Mesenchymal stem cell (in vitro differentiated cells and primary cell): ENCODE results near the gene ATP8B3.

Experiments
- DNase-seq: peaks from one replicate; pipeline ENCODE4 v3.0.0-alpha.2; 2013
- H2AFZ ChIP-seq: one replicate; pipeline ENCODE4 v1.6.1; 2013; ENCODE audit warnings: low read depth, mild to moderate bottlenecking, control low read depth, inconsistent platforms, low read length, moderate library complexity
- H2AK5ac ChIP-seq: 2 replicates; pipeline ENCODE4 v1.6.1; 2013; ENCODE audit warnings: low read length, moderate library complexity, mild to moderate bottlenecking, inconsistent platforms; ENCODE audit not compliant: severe bottlenecking
- H2BK120ac ChIP-seq: one replicate; pipeline ENCODE4 v1.6.1; 2013; ENCODE audit warnings: low read depth, mild to moderate bottlenecking, inconsistent platforms, low read length, moderate library complexity
- H2BK12ac ChIP-seq, 2 experiments: one replicate each; pipeline ENCODE4 v1.6.1; 2013; ENCODE audit warnings: inconsistent platforms in 2 of 2, low read length in 2 of 2, mild to moderate bottlenecking in 2 of 2, moderate library complexity in 2 of 2, control low read depth in 1 of 2
- H2BK15ac ChIP-seq: one replicate; pipeline ENCODE4 v1.6.1; 2013; ENCODE audit warnings: mild to moderate bottlenecking, low read depth, inconsistent platforms; ENCODE audit not compliant: poor library complexity, severe bottlenecking
- H2BK5ac ChIP-seq: 2 replicates; pipeline ENCODE4 v1.6.1; 2013; ENCODE audit warnings: low read depth, mild to moderate bottlenecking, low read length, control low read depth, inconsistent platforms; ENCODE audit not compliant: poor library complexity, severe bottlenecking
- H3K14ac ChIP-seq, 2 experiments: one replicate each; pipeline ENCODE4 v1.6.1; 2013; ENCODE audit warnings: inconsistent platforms in 2 of 2, low read length in 2 of 2, control low read depth in 1 of 2, mild to moderate bottlenecking in 1 of 2, moderate library complexity in 1 of 2
- H3K18ac ChIP-seq, 2 experiments: one replicate each; pipeline ENCODE4 v1.6.1; 2013; ENCODE audit warnings: inconsistent platforms in 2 of 2, low read length in 2 of 2, control low read depth in 1 of 2, low read depth in 1 of 2, mild to moderate bottlenecking in 1 of 2
- H3K23ac ChIP-seq, 2 experiments: one replicate each; pipeline ENCODE4 v1.6.1; 2013; ENCODE audit warnings: inconsistent platforms in 2 of 2, low read length in 2 of 2, mild to moderate bottlenecking in 2 of 2, moderate library complexity in 2 of 2, control low read depth in 1 of 2
- H3K27ac ChIP-seq: 2 replicates; pipeline ENCODE4 v1.5.1; 2013; ENCODE audit warnings: mild to moderate bottlenecking, moderate library complexity, low read length, control low read depth, inconsistent platforms; ENCODE audit not compliant: poor library complexity, severe bottlenecking
- H3K27me3 ChIP-seq, 2 experiments: 2 replicates each; pipeline versions ENCODE4 v1.6.1 to v1.7.0; 2013; ENCODE audit warnings: low read length in 2 of 2, mild to moderate bottlenecking in 2 of 2, moderate library complexity in 2 of 2, control low read depth in 1 of 2, inconsistent platforms in 1 of 2; ENCODE audit not compliant: control insufficient read depth in 1 of 2, insufficient read depth in 1 of 2
- H3K36me3 ChIP-seq, 2 experiments: 2 replicates each; pipeline versions ENCODE4 v1.6.1 to v1.7.0; 2013; ENCODE audit warnings: low read length in 2 of 2, control low read depth in 1 of 2, inconsistent platforms in 1 of 2, low read depth in 1 of 2, mild to moderate bottlenecking in 1 of 2; ENCODE audit not compliant: insufficient read depth in 2 of 2, control insufficient read depth in 1 of 2
- H3K4ac ChIP-seq, 2 experiments: one replicate each; pipeline ENCODE4 v1.6.1; 2013; ENCODE audit warnings: inconsistent platforms in 2 of 2, low read length in 2 of 2, mild to moderate bottlenecking in 2 of 2, moderate library complexity in 2 of 2, control low read depth in 1 of 2, low read depth in 1 of 2
- H3K4me1 ChIP-seq: 2 replicates; pipeline ENCODE4 v1.6.1; 2013; ENCODE audit warnings: low read depth, low read length, control low read depth; ENCODE audit not compliant: control insufficient read depth, insufficient read depth
- H3K4me2 ChIP-seq: 2 replicates; pipeline ENCODE4 v1.6.1; 2013; ENCODE audit warnings: low read length, mild to moderate bottlenecking, inconsistent platforms; ENCODE audit not compliant: poor library complexity, severe bottlenecking
- H3K4me3 ChIP-seq, 2 experiments: 2 replicates each; pipeline versions ENCODE4 v1.5.1 to v1.7.0; 2013; ENCODE audit warnings: low read length in 2 of 2, mild to moderate bottlenecking in 2 of 2, control low read depth in 1 of 2, low read depth in 1 of 2; ENCODE audit not compliant: insufficient read depth in 1 of 2
- H3K79me1 ChIP-seq: replicated peaks from 2 replicates; pipeline ENCODE4 v1.6.1; 2013; ENCODE audit warnings: mild to moderate bottlenecking, control low read depth, low read length, inconsistent platforms; ENCODE audit not compliant: poor library complexity, severe bottlenecking
- H3K9ac ChIP-seq: 2 replicates; pipeline ENCODE4 v1.7.0; 2013; ENCODE audit warnings: mild to moderate bottlenecking, low read length, moderate library complexity
- H3K9me3 ChIP-seq: 2 replicates; pipeline ENCODE4 v1.7.0; 2013; ENCODE audit warnings: mild to moderate bottlenecking, low read length; ENCODE audit not compliant: control insufficient read depth
- H4K8ac ChIP-seq: one replicate; pipeline ENCODE4 v1.6.1; 2013; ENCODE audit warnings: inconsistent platforms, mild to moderate bottlenecking, low read length, moderate library complexity
- H4K91ac ChIP-seq: one replicate; pipeline ENCODE4 v1.6.1; 2013; ENCODE audit warnings: mild to moderate bottlenecking, low read length, inconsistent platforms
- WGBS: methylation state at CpG from one replicate; pipeline ENCODE4 v1.1.7; 2013; ENCODE audit warnings: mixed read lengths; 5-methylcytosine and 5-hydroxymethylcytosine counted together

ATP8B3 gene

DNA sequence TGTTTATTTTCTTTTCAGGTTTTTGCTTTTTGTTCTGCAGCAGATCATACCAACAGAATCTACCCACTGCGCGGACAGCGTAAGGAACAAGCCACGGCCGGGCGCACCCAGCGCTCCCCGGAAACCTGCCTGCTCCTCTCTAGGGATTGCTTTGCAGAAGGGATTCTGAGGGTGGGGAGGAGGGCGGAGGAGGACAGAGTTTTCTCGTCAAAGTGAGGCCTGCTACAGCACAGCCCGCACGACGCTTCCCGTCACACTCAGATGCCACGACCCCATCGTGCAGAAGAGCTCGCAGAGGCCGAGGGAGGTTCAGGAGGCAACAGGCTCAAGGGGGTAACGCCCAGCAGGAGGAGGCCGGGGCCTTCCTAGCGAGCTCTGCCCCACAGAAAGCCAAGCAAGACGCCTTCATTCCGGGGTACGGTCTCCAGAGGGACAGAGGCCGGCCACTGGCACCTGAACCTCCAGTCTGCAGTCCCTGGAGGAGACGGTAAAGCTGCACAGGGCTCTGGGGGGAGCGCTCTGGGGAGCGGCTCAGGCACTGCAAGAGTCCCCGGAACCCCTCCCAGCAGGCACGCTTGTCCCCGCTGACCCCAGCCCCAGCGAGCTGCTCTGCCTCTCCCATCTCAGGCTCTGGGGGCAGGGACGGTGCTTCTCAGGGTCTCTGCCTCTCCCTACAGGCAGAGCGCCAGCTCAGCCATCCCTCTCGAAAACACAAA lies 29.3 kb upstream of the ATP8B3 start:
- Histone ChIP-seq H3K36me3 (peaks cover 0 to 50% of the 10 kb centered on the region in 2 experiments), H2BK15ac (no peak overlapping the region), H3K4ac (no peak overlapping the region), H3K4me2 (no peak overlapping the region), H3K79me1 (peaks cover 4% of the 10 kb centered on the region), H2BK5ac (no peak overlapping the region), H3K4me1 (peaks cover 32% of the 10 kb centered on the region), H3K9me3 (no peaks in the 10 kb centered on the region), H4K8ac (no peak overlapping the region), H3K9ac (peak overlapping the region; percentile 49), H3K27me3 (no peaks in the 10 kb centered on the region), H2AFZ (no peak overlapping the region), H2BK120ac (no peak overlapping the region), H3K14ac (no peak overlapping the region), H4K91ac (no peak overlapping the region), H3K27ac (no peak overlapping the region), H3K23ac (no peak overlapping the region), H3K18ac (no peak overlapping the region), H2AK5ac (no peak overlapping the region), H3K4me3 (no peak overlapping the region), H2BK12ac (no peak overlapping the region)
- no peak for DNase-seq
- 89% methylated on average over 35 of the region's 35 CpGs for WGBS

- Histone ChIP-seq H3K27me3 (no peaks in the 10 kb centered on the region), H2BK12ac (no peak overlapping the region), H3K9me3 (no peaks in the 10 kb centered on the region), H3K27ac (no peak overlapping the region), H2BK15ac (no peak overlapping the region), H3K4me2 (no peak overlapping the region), H2BK5ac (no peak overlapping the region), H2AK5ac (no peak overlapping the region), H2BK120ac (no peak overlapping the region), H3K4me1 (peaks cover 26% of the 10 kb centered on the region), H3K36me3 (peaks cover 0 to 47% of the 10 kb centered on the region in 2 experiments), H3K23ac (no peak overlapping the region), H4K8ac (no peak overlapping the region), H4K91ac (no peak overlapping the region), H3K79me1 (peaks cover 9% of the 10 kb centered on the region), H3K14ac (no peak overlapping the region), H2AFZ (no peak overlapping the region), H3K4ac (no peak overlapping the region), H3K4me3 (no peak overlapping the region), H3K9ac (peak overlapping the region; percentile 49), H3K18ac (no peak overlapping the region)
- 86% methylated on average over 22 of the region's 22 CpGs for WGBS
- no peak for DNase-seq
Observed at GRCh38 chr19:1840541-1841115, 28.6 kb upstream of the ATP8B3 start.

- DNase-seq, result no peak
- H3K4me3 ChIP-seq, result no peak overlapping the region
- H3K14ac ChIP-seq, result no peak overlapping the region
- peaks cover 0 to 45% of the 10 kb centered on the region in 2 experiments for H3K36me3 ChIP-seq
- H3K23ac ChIP-seq, result no peak overlapping the region
- no peak overlapping the region for H4K91ac ChIP-seq
- H3K18ac ChIP-seq, result no peak overlapping the region
- no peaks in the 10 kb centered on the region for H3K27me3 ChIP-seq
- H3K4me1 ChIP-seq, result peaks cover 22% of the 10 kb centered on the region
- H3K9me3 ChIP-seq, result no peaks in the 10 kb centered on the region
- no peak overlapping the region for H4K8ac ChIP-seq
- no peak overlapping the region for H2BK15ac ChIP-seq
- H2BK5ac ChIP-seq, result no peak overlapping the region
- no peak overlapping the region for H2BK120ac ChIP-seq
- peaks cover 11% of the 10 kb centered on the region for H3K79me1 ChIP-seq
- H3K4me2 ChIP-seq, result no peak overlapping the region
- no peak overlapping the region for H3K9ac ChIP-seq
- H2AK5ac ChIP-seq, result no peak overlapping the region
- H3K27ac ChIP-seq, result no peak overlapping the region
- no peak overlapping the region for H3K4ac ChIP-seq
- H2AFZ ChIP-seq, result no peak overlapping the region
- H2BK12ac ChIP-seq, result no peak overlapping the region
- WGBS, result 92% methylated on average over 23 of the region's 25 CpGs
Observed at GRCh38 chr19:1839658-1840540, 27.8 kb upstream of the ATP8B3 start.

DNA sequence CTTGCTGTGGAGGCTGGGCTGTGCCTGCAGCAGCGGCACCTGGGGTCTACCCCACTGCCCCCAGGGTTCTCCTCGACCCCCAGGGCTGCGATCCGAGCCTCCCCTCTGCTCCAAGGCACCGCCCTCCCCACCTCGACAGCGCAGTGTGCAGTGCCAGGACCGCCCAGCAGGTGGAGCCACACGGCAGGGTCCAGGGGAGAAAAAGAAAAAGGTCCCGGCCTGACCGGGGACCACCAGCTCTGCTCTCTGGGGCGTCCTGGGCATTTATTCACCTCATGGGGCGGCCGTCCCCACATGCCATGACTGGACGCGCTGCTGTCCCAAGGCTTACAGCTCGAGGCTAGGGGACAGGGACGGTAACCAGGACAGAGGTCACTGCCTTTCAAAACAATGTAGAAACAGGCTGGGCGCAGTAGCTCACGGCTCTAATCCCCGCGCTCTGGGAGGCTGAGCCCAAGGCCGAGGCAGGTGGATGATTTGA lies 25.6 kb upstream of the ATP8B3 start:
- H3K9ac ChIP-seq, result peak overlapping the region; percentile 48
- H3K23ac ChIP-seq, result no peak overlapping the region
- no peak overlapping the region for H3K27ac ChIP-seq
- no peak for DNase-seq
- no peak overlapping the region for H3K4me2 ChIP-seq
- peaks cover 0 to 44% of the 10 kb centered on the region in 2 experiments for H3K36me3 ChIP-seq
- no peaks in the 10 kb centered on the region for H3K27me3 ChIP-seq
- H2BK12ac ChIP-seq, result peak overlapping the region in 1 of 2 experiments; percentile 18
- H2BK120ac ChIP-seq, result no peak overlapping the region
- peak overlapping the region; percentile 42 for H4K8ac ChIP-seq
- no peak overlapping the region for H2BK15ac ChIP-seq
- H3K4ac ChIP-seq, result no peak overlapping the region
- no peak overlapping the region for H2BK5ac ChIP-seq
- no peak overlapping the region for H2AK5ac ChIP-seq
- H4K91ac ChIP-seq, result no peak overlapping the region
- H3K14ac ChIP-seq, result no peak overlapping the region
- 50% methylated on average over 23 of the region's 23 CpGs for WGBS
- H2AFZ ChIP-seq, result no peak overlapping the region
- H3K79me1 ChIP-seq, result peaks cover 19% of the 10 kb centered on the region
- peaks cover 21% of the 10 kb centered on the region for H3K4me1 ChIP-seq
- no peaks in the 10 kb centered on the region for H3K9me3 ChIP-seq
- H3K4me3 ChIP-seq, result no peak overlapping the region
- no peak overlapping the region for H3K18ac ChIP-seq
